Ishikawa (cell line): ENCODE measurements around the gene TFCP2L1.

Experiments
- CEBPB ChIP-seq: IDR thresholded peaks from 2 replicates; pipeline ENCODE4 v1.6.1; 2012
- CREB1 ChIP-seq: IDR thresholded peaks from 2 replicates; pipeline ENCODE4 v1.6.1; 2012; ENCODE audit warnings: low read depth
- EGR1 ChIP-seq: IDR thresholded peaks from 2 replicates; pipeline ENCODE4 v1.6.1; 2012
- EP300 ChIP-seq: IDR thresholded peaks from 2 replicates; pipeline ENCODE4 v1.6.1; 2012; ENCODE audit warnings: borderline replicate concordance
- FOXM1 ChIP-seq: IDR thresholded peaks from 2 replicates; pipeline ENCODE4 v1.6.1; 2012; ENCODE audit warnings: low read depth, borderline replicate concordance
- MAX ChIP-seq: IDR thresholded peaks from 2 replicates; pipeline ENCODE4 v1.6.1; 2012
- NFIC ChIP-seq: IDR thresholded peaks from 2 replicates; pipeline ENCODE4 v1.6.1; 2012
- RAD21 ChIP-seq: IDR thresholded peaks from 2 replicates; pipeline ENCODE4 v1.6.1; 2012; ENCODE audit warnings: low read depth
- REST ChIP-seq: IDR thresholded peaks from 2 replicates; pipeline ENCODE4 v1.6.1; 2012; ENCODE audit warnings: low read depth, mild to moderate bottlenecking
- TAF1 ChIP-seq: IDR thresholded peaks from 2 replicates; pipeline ENCODE4 v1.6.1; 2012; ENCODE audit warnings: low read depth, mild to moderate bottlenecking
- TCF12 ChIP-seq: IDR thresholded peaks from 2 replicates; pipeline ENCODE4 v1.6.1; 2012; ENCODE audit warnings: low read depth
- TEAD4 ChIP-seq: IDR thresholded peaks from 2 replicates; pipeline ENCODE4 v1.6.1; 2012
- USF1 ChIP-seq: IDR thresholded peaks from 2 replicates; pipeline ENCODE4 v1.6.1; 2012
- YY1 ChIP-seq: IDR thresholded peaks from 2 replicates; pipeline ENCODE4 v1.6.1; 2012; ENCODE audit warnings: low read depth
- ZBTB7A ChIP-seq: IDR thresholded peaks from 2 replicates; pipeline ENCODE4 v1.6.1; 2012; ENCODE audit warnings: low read depth

The TFCP2L1 gene

GRCh38 chr2:121281107-121281506, 3.9 kb downstream of the TFCP2L1 start:
- TF ChIP-seq RAD21: no peak
- TF ChIP-seq TEAD4: no peak
- no peak for TF ChIP-seq EP300
- no peak for TF ChIP-seq TAF1
- no peak for TF ChIP-seq CREB1
- TF ChIP-seq MAX: no peak
- TF ChIP-seq NFIC: no peak
- no peak for TF ChIP-seq YY1
- no peak for TF ChIP-seq USF1

- TF ChIP-seq FOXM1 (no peak), CREB1 (no peak), EGR1 (no peak), RAD21 (no peak), NFIC (no peak)
Observed at GRCh38 chr2:121279476-121280220, 5.4 kb downstream of the TFCP2L1 start.

GRCh38 chr2:121276341-121276740, 8.7 kb downstream of the TFCP2L1 start:
- no peak for TF ChIP-seq CREB1
- no peak for TF ChIP-seq CEBPB
- no peak for TF ChIP-seq MAX
- TF ChIP-seq RAD21: no peak
- no peak for TF ChIP-seq USF1
- no peak for TF ChIP-seq ZBTB7A
- no peak for TF ChIP-seq EP300
- TF ChIP-seq TEAD4: no peak
- no peak for TF ChIP-seq EGR1
- TF ChIP-seq NFIC: no peak
- TF ChIP-seq TCF12: no peak
- no peak for TF ChIP-seq FOXM1
- TF ChIP-seq YY1: no peak
- TF ChIP-seq REST: no peak
- no peak for TF ChIP-seq TAF1

GRCh38 chr2:121273116-121273515, 11.9 kb downstream of the TFCP2L1 start:
- TF ChIP-seq EP300 (no peak), NFIC (no peak), ZBTB7A (no peak), FOXM1 (no peak)

- TF ChIP-seq EP300: no peak
- TF ChIP-seq TAF1: no peak
- TF ChIP-seq USF1: no peak
- no peak for TF ChIP-seq NFIC
- no peak for TF ChIP-seq EGR1
- TF ChIP-seq FOXM1: no peak
- no peak for TF ChIP-seq RAD21
- TF ChIP-seq CEBPB: no peak
- TF ChIP-seq REST: no peak
- no peak for TF ChIP-seq TEAD4
- no peak for TF ChIP-seq YY1
Observed at GRCh38 chr2:121272596-121272995, 12.4 kb downstream of the TFCP2L1 start.

- TF ChIP-seq RAD21 (no peak), TAF1 (no peak), REST (no peak), USF1 (no peak), ZBTB7A (no peak), NFIC (no peak), TEAD4 (no peak)
Observed at GRCh38 chr2:121266543-121267106, 18.4 kb downstream of the TFCP2L1 start.
